Neural cell (in vitro differentiated cells): ENCODE results near the gene DCAF11. TPM values are rescaled to one million over a fixed set of nuclear protein-coding genes. Genes with fewer than 3 reads are reported as not detected.

Source experiments
- H2AFZ ChIP-seq: fragments of 200-600, 300-800 bp; sonication (generic), shearing (Covaris generic); 2 replicates; pipeline ENCODE4 v1.6.0; 2014; ENCODE audit warnings: low read depth, mild to moderate bottlenecking, antibody characterized with exemption, low read length, moderate library complexity
- H3F3A ChIP-seq: fragments of 200-600 bp; shearing (Covaris generic); 2 replicates; pipeline ENCODE4 v1.6.1; 2016; ENCODE audit warnings: mild to moderate bottlenecking, moderate library complexity, mixed read lengths, antibody characterized with exemption, low read length; ENCODE audit not compliant: insufficient read depth, poor library complexity, severe bottlenecking
- H3K27ac ChIP-seq: fragments of 200-600, 300-800 bp; sonication (generic), shearing (Covaris generic); 2 replicates; pipeline ENCODE4 v1.5.1; 2014; ENCODE audit warnings: mild to moderate bottlenecking, low read length, moderate library complexity
- H3K27me3 ChIP-seq: fragments of 300-800, 200-600 bp; sonication (generic), shearing (Covaris generic); 2 replicates; pipeline ENCODE4 v1.6.0; 2014; ENCODE audit warnings: mild to moderate bottlenecking, low read depth, low read length, moderate library complexity; ENCODE audit not compliant: insufficient read depth
- H3K36me3 ChIP-seq: fragments of 300-800, 200-600 bp; sonication (generic), shearing (Covaris generic); 2 replicates; pipeline ENCODE4 v1.5.1; 2014; ENCODE audit warnings: mild to moderate bottlenecking, antibody characterized with exemption, low read length, moderate library complexity; ENCODE audit not compliant: insufficient read depth
- H3K4me2 ChIP-seq: fragments of 300-800, 200-600 bp; sonication (generic), shearing (Covaris generic); 2 replicates; pipeline ENCODE4 v1.6.0; 2014; ENCODE audit warnings: mild to moderate bottlenecking, low read length
- H3K4me3 ChIP-seq: fragments of 300-800, 200-600 bp; sonication (generic), shearing (Covaris generic); 2 replicates; pipeline ENCODE4 v1.5.1; 2014; ENCODE audit warnings: mild to moderate bottlenecking, low read length, moderate library complexity
- H3K79me2 ChIP-seq: fragments of 200-600 bp; shearing (Covaris generic); replicated peaks from 2 replicates; pipeline ENCODE4 v1.6.0; 2014; ENCODE audit warnings: mild to moderate bottlenecking, low read length, moderate library complexity; ENCODE audit not compliant: insufficient read depth
- H3K9ac ChIP-seq: fragments of 300-800, 200-600 bp; sonication (generic), shearing (Covaris generic); 2 replicates; pipeline ENCODE4 v1.6.1; 2016; ENCODE audit warnings: mild to moderate bottlenecking, low read length, mixed read lengths
- H3K9me2 ChIP-seq: fragments of 200-600 bp; shearing (Covaris generic); 2 replicates; pipeline ENCODE4 v1.6.1; 2016; ENCODE audit warnings: mild to moderate bottlenecking, low read length, mixed read lengths; ENCODE audit not compliant: insufficient read depth
- H3K9me3 ChIP-seq: fragments of 200-600, 300-800 bp; sonication (generic), shearing (Covaris generic); 2 replicates; pipeline ENCODE4 v1.6.1; 2016; ENCODE audit warnings: mild to moderate bottlenecking, mixed run types, low read length, moderate library complexity, mixed read lengths
- H4K20me1 ChIP-seq: fragments of 200-600 bp; shearing (Covaris generic); 2 replicates; pipeline ENCODE4 v1.6.1; 2016; ENCODE audit warnings: mild to moderate bottlenecking, mixed run types; ENCODE audit not compliant: insufficient read depth
- CTCF ChIP-seq: fragments of 450-650 bp; IDR thresholded peaks from 2 replicates; pipeline ENCODE4 v1.5.1; 2014; ENCODE audit warnings: antibody characterized with exemption, mild to moderate bottlenecking, moderate library complexity; ENCODE audit not compliant: poor library complexity, severe bottlenecking
- EP300 ChIP-seq: fragments of 450-650 bp; conservative IDR thresholded peaks from 2 replicates; pipeline ENCODE4 v1.6.1; 2014; ENCODE audit warnings: antibody characterized with exemption, mild to moderate bottlenecking, moderate library complexity; ENCODE audit not compliant: poor library complexity, severe bottlenecking
- EZH2 ChIP-seq: fragments of 200-600, 300-800 bp; shearing (Covaris generic), sonication (generic); IDR thresholded peaks from 2 replicates; pipeline ENCODE4 v1.6.1; 2014; ENCODE audit warnings: antibody characterized with exemption, low read length, borderline replicate concordance, mild to moderate bottlenecking; ENCODE audit not compliant: insufficient read depth, poor library complexity, severe bottlenecking
- MXI1 ChIP-seq: fragments of 450-650 bp; conservative IDR thresholded peaks from 2 replicates; pipeline ENCODE4 v1.6.1; 2014; ENCODE audit warnings: antibody characterized with exemption, mild to moderate bottlenecking; ENCODE audit not compliant: poor library complexity, severe bottlenecking
- POLR2AphosphoS5 ChIP-seq: IDR thresholded peaks from 2 replicates; pipeline ENCODE4 v1.6.1; 2012
- RAD21 ChIP-seq: fragments of 450-650 bp; conservative IDR thresholded peaks from 2 replicates; pipeline ENCODE4 v1.6.1; 2014; ENCODE audit warnings: antibody characterized with exemption, mild to moderate bottlenecking, moderate library complexity
- REST ChIP-seq: IDR thresholded peaks from 2 replicates; pipeline ENCODE4 v1.6.1; 2012; ENCODE audit warnings: borderline replicate concordance
- SMC3 ChIP-seq: fragments of 450-650 bp; conservative IDR thresholded peaks from 2 replicates; pipeline ENCODE4 v1.6.1; 2014; ENCODE audit warnings: antibody characterized with exemption, mild to moderate bottlenecking, moderate library complexity; ENCODE audit not compliant: poor library complexity
- TAF1 ChIP-seq: IDR thresholded peaks from 2 replicates; pipeline ENCODE4 v1.6.1; 2012; ENCODE audit warnings: low read depth
- polyA plus RNA-seq: library from polyadenylated mRNA; depleted of rRNA; stranded (reverse); fragments of >200 nt; gene quantifications from 2 replicates; pipeline ENCODE4 v1.2.3, GENCODE V29; 2014

DCAF11 gene
- polyA plus RNA-seq, 1 donor from 2014 or later: 74.5 TPM

- no peak overlapping the region for H2AFZ ChIP-seq
- H3K27me3 ChIP-seq: no peaks in the 10 kb centered on the region
- no peaks in the 10 kb centered on the region for H3K9me2 ChIP-seq
- H3K79me2 ChIP-seq: no peaks in the 10 kb centered on the region
- H3K4me2 ChIP-seq: no peak overlapping the region
- no peaks in the 10 kb centered on the region for H3K36me3 ChIP-seq
- H3K27ac ChIP-seq: no peak overlapping the region
- no peaks in the 10 kb centered on the region for H3F3A ChIP-seq
- no peaks in the 10 kb centered on the region for H3K9me3 ChIP-seq
- TF ChIP-seq MXI1 (no peak), CTCF (no peak), RAD21 (no peak), REST (no peak), TAF1 (no peak), EP300 (no peak), POLR2AphosphoS5 (no peak), SMC3 (no peak), EZH2 (no peak)
- H3K4me3 ChIP-seq: no peak overlapping the region
- no peak overlapping the region for H3K9ac ChIP-seq
- no peaks in the 10 kb centered on the region for H4K20me1 ChIP-seq
Observed at GRCh38 chr14:24133735-24134134, 19.2 kb downstream of the DCAF11 start.

- no peaks in the 10 kb centered on the region for H3K36me3 ChIP-seq
- H4K20me1 ChIP-seq: no peaks in the 10 kb centered on the region
- H3K27ac ChIP-seq: no peak overlapping the region
- H3K79me2 ChIP-seq: peaks cover 10% of the 10 kb centered on the region
- peaks cover under 1% of the 10 kb centered on the region for H3F3A ChIP-seq
- H2AFZ ChIP-seq: peak overlapping the region; percentile 51
- H3K27me3 ChIP-seq: no peaks in the 10 kb centered on the region
- H3K9me3 ChIP-seq: no peaks in the 10 kb centered on the region
- peak overlapping the region; percentile 67 for H3K9ac ChIP-seq
- H3K4me3 ChIP-seq: peak overlapping the region; percentile 74
- peak overlapping the region; percentile 52 for H3K4me2 ChIP-seq
- H3K9me2 ChIP-seq: no peaks in the 10 kb centered on the region
- TF ChIP-seq EP300 (no peak), CTCF (no peak), SMC3 (no peak), REST (no peak), TAF1 (no peak), RAD21 (no peak)
Observed at GRCh38 chr14:24135584-24135833, 20.9 kb downstream of the DCAF11 start.
